ENCODE data around the gene GPT2.
"Not testable (repeated sequence)": the region's sequence is repeated elsewhere in the genome, so short reads cannot be mapped to it uniquely, and the experiment has no call there.

GPT2 gene

GRCh38 chr16:46867486-46867885, 16.7 kb upstream of the GPT2 start:
- DNase-seq = not testable (repeated sequence)

- not testable (repeated sequence) for DNase-seq
Observed at GRCh38 chr16:46868891-46869290, 15.3 kb upstream of the GPT2 start.

- DNase-seq = no peak
Observed at GRCh38 chr16:46871597-46871996, 12.6 kb upstream of the GPT2 start.

GRCh38 chr16:46873201-46873600, 11.0 kb upstream of the GPT2 start:
- DNase-seq = no peak

- DNase-seq = no peak
Observed at GRCh38 chr16:46875243-46875642, 8.9 kb upstream of the GPT2 start.

- no peak for DNase-seq
Observed at GRCh38 chr16:46882304-46882939, 1.7 kb upstream of the GPT2 start.

- DNase-seq = no peak
Observed at GRCh38 chr16:46882940-46883307, 1.2 kb upstream of the GPT2 start.

- DNase-seq = no peak
Observed at GRCh38 chr16:46883353-46883689, 841 bp upstream of the GPT2 start.

- DNase-seq = no peak
Observed at GRCh38 chr16:46884513-46885293, 541 bp downstream of the GPT2 start.

- DNase-seq = no peak
Observed at GRCh38 chr16:46885960-46886763, 2.0 kb downstream of the GPT2 start.

GRCh38 chr16:46886764-46887523, 2.8 kb downstream of the GPT2 start:
- DNase-seq = no peak

- no peak for DNase-seq
Observed at GRCh38 chr16:46887524-46887854, 3.3 kb downstream of the GPT2 start.

- no peak for DNase-seq
Observed at GRCh38 chr16:46889245-46889941, 5.2 kb downstream of the GPT2 start.

- no peak for DNase-seq
Observed at GRCh38 chr16:46889942-46890300, 5.8 kb downstream of the GPT2 start.

- no peak for DNase-seq
Observed at GRCh38 chr16:46891910-46892309, 7.7 kb downstream of the GPT2 start.

- DNase-seq = no peak
Observed at GRCh38 chr16:46894036-46894672, 10.0 kb downstream of the GPT2 start.

- no peak for DNase-seq
Observed at GRCh38 chr16:46895399-46896313, 11.5 kb downstream of the GPT2 start.

- DNase-seq = no peak
Observed at GRCh38 chr16:46896314-46896968, 12.3 kb downstream of the GPT2 start.

- DNase-seq = no peak
Observed at GRCh38 chr16:46897471-46897870, 13.3 kb downstream of the GPT2 start.

- no peak for DNase-seq
Observed at GRCh38 chr16:46898006-46898405, 13.8 kb downstream of the GPT2 start.
